Mammary epithelial cell (primary cell): Measurements from ENCODE around the gene MORN1.

Experiments
- CTCF ChIP-seq, 2 donors: IDR thresholded peaks in 1 of 2; conservative IDR thresholded peaks in 1 of 2; 2 replicates each; pipeline ENCODE4 v1.5.1; 2011 to 2012; ENCODE audit warnings: inconsistent platforms in 2 of 2, low read length in 2 of 2, mild to moderate bottlenecking in 2 of 2, control low read depth in 1 of 2, low read depth in 1 of 2; ENCODE audit not compliant: insufficient read depth in 1 of 2; ENCODE audit errors: extremely low read depth in 1 of 2
- EZH2 ChIP-seq: IDR thresholded peaks from 2 replicates; pipeline ENCODE4 v1.6.1; 2012; ENCODE audit warnings: low read length, inconsistent platforms, borderline replicate concordance

GRCh38 chr1:2408859-2409276, 17.5 kb upstream of the MORN1 start:
- TF ChIP-seq EZH2, result no peak
- no peak for TF ChIP-seq CTCF (conservative IDR thresholded peaks at IDR 0.05 in 1 of 2, IDR thresholded peaks at IDR 0.05 in 1 of 2; ENCODE audit: extremely low read depth in 1 of 2, insufficient read depth in 1 of 2, low read depth in 1 of 2, low read length in 2 of 2)
